DMS 273 (cell line): Measurements from ENCODE around the gene MMEL1.
"Not testable (repeated sequence)": the region's sequence is repeated elsewhere in the genome, so short reads cannot be mapped to it uniquely, and the experiment has no call there.

Experiments
- DNase-seq: peaks from one replicate; lab custom pipeline; 2025; ENCODE audit not compliant: unreplicated experiment; lab: John Stamatoyannopoulos, UW

The MMEL1 gene

DNA sequence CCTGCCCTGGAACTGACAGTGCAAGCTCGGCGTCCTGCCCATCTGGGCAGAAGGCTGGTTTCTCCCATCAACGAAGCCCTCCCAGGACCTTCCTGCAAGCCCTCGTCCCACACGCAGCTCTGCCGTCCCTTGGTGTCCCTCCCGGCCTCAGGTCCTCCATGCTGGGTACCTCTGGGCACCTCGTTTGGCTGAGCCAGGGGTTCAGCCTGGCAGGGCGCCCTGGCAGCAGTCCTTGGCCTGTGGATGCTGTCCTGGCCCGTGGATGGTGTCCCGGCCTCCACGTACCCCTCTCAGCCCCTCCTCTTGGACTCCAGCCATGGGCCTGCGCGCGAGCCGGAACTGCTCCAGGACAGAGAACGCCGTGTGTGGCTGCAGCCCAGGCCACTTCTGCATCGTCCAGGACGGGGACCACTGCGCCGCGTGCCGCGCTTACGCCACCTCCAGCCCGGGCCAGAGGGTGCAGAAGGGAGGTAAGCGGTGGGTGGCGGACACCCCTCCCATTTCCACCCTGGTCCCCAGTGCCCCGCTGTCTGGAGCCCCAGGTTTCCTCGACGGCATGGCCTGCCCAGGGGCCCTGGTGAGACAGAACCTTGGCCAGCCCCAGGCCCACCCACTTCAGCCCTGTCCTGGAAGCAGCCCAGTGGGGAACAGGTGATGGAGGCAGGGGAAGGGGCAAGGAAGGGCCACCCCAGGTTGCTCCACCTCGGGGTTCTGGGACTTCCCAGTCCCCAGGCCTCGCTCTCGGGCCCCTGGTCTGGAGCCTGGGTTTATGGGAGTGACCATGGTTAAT lies 73.1 kb downstream of the MMEL1 start:
- no peak for DNase-seq

DNA sequence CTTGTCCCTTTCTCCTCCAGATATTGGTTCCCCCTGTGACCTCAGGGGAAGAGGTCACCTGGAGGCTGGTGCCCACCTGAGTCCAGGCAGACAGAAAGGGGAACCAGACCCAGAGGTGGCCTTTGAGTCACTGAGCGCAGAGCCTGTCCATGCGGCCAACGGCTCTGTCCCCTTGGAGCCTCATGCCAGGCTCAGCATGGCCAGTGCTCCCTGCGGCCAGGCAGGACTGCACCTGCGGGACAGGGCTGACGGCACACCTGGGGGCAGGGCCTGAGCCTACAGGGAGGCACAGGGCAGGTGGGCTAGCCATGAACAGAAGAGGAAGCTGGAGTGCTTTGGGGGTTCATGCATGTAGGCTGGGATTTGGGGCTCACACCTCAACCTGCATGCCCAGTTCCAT lies 74.0 kb downstream of the MMEL1 start:
- DNase-seq = no peak

DNA sequence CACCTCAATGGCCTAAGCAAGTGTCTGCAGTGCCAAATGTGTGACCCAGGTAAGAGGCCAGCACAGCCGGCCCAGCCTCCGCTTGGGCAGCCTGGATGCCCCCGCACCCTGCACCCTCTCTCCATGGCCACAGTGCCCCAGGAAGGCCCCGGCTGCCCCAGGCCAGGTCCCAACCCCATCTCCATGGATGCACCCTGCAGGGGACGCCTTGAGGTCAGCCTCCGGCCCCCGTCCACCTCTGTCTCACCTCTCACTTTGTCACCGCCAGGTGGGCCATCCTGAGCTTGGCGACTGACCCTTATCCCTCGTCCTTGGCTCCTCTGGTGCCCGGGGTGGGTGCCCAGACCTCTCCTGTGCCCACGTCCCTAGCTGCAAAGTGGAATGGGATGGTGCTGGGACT lies 74.4 kb downstream of the MMEL1 start:
- no peak for DNase-seq

DNA sequence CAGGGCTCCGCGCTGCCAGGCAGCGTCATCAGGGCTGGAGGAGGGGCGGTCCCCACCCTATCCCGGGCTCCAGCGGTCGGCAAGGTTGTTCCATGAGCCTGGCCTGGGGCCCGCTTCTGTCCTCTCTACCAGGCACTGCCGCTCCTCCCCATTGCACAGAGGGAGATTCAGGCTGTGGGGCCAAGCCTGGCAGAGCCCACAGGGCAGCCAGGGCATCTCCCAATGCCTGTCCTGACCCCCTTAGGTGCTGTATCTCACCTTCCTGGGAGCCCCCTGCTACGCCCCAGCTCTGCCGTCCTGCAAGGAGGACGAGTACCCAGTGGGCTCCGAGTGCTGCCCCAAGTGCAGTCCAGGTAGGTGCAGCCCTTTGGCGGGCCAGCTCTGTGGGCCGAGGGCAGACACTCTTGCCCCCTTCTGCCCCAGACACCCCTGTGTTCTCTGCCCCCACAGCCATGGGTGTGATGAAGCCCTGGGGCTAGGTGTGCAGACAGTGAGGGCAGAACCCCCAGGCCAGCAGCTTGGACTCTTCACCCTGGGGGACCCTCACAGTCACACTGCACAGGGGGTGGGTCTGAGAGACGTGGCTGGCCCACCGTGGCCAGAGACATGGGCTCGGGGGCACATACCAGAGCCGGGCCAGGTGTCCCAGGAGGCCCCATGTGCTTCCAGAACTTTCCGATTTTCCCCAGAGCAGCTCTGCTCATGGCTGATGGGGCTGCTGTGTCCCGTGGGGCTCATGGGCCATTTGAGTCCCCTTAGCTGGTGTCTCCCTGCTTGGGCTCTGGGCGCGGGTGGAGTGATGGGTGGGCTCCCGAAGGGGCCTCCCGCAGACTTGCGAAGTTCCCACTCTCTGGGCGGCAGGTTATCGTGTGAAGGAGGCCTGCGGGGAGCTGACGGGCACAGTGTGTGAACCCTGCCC lies 75.1 kb downstream of the MMEL1 start:
- DNase-seq = no peak

DNA sequence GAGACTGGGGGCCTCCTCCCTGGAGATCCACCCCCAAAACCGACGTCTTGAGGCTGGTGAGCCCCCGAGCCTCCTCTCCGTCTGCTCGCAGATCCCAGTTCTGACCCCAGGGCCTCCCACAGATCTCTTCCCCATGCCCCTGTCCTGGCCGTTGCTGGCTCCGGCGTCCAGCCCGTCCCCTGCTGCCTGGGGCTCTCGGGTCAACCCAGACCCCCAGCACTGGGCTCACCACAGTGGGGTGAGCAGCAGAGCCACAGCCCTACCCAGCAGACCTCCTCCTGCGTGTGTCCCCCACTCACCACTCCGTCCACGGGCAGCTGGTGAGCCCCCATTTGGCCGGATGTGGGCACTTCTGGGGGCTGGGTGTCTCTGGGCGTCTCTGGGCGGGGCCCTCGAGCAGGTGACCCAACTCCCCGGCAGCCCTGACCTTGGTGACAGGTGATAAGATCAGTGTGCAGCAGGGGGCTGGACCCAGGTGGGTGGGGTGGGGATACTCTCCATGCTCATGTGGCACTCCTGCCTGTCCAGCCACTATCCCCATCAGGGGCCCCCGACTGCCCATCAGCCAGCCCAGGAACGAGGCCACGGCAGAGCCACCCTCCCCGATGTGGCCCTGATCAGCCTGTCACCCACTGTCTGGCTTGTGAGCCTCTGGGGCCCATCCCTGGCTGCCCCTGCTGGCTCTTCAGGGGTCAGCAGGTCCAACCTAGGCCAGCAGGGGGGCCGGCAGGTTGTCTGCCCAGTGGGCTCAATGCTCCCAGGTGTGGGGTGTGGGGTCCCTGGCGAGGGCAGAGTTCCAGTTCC lies 75.9 kb downstream of the MMEL1 start:
- DNase-seq = no peak

DNA sequence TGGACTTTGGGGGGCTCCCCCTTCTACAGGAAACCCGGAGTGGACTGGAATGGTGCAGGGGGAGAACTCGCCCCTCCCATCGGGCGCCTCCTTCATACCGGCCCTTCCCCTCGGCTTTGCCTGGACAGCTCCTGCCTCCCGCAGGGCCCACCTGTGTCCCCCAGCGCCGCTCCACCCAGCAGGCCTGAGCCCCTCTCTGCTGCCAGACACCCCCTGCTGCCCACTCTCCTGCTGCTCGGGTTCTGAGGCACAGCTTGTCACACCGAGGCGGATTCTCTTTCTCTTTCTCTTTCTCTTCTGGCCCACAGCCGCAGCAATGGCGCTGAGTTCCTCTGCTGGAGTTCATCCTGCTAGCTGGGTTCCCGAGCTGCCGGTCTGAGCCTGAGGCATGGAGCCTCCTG lies 76.5 kb downstream of the MMEL1 start, which contains the start of gene TNFRSF14:
Gene TNFRSF14, plus strand, starts transcription at position 95 of the 401 bp plus-strand sequence. Its CDS starts 294 bp downstream, at position 389.
- peak; percentile 59 for DNase-seq

DNA sequence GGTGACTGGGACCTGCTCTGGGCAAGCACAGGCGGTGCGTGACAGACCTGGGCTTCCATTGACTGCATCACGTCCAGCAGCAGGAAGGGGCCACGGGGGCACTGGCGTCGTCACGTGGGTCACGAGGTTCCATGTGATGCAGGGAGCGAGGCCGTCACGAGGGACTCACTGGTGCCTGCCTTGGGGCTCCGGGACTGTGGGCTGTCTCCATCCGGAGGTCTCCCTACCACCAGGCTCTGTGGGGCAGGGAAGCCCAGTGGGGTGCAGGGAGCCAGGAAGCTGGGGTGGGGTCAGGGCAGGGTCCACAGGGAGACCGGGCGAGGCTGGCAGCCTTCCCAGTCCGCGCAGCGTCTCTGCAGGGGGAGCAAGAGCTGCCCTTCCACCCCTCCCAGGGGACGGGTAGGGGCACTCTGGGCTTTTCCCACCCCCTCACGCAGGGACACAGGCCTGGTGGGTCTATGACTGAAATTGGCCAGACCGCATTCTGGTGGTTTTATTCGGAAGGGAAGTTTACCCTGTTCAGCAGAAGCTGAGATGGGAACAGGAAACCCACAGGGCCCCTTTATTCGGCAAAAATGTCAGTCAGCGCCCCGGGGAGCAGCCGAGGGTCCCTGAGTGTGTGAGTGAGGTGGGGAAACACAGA lies 77.1 kb downstream of the MMEL1 start:
- peak; percentile 51 for DNase-seq

DNA sequence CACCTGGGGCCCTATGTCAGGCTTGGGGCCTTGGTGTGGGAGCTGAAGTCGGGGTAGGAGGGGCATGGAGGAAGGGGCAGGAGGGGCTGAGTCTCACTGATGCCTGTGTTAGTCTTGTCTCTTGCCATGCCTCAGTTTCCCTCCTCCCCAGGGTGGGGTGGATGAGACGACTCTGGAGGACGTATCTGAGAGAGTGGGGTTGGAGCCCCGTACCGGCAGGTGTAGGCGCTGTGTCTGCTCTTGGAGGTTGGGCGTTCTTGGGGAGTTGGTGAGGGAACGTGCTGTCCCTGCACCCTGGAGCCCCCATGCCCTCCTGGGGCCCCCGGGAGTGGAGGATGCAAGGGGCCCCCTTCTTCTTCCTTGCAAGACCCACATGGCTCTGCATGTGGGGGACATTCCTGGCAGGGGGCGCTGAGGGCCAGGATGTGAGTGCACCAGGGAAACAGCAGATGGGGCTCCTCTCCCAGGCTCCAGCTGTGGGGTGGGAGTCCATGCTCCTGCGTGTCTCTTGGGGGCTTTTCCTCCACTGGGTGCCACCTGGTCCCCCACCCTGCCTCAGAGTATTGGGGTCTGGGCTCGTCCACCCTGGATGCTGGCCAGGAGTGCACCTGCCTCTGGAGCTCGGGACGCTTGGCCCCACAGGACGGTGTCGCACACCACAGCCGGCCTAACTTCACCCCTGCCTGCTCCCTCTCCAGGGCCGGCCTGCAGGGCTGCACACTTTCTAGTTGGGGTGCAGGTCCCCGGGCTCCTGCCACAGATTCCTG lies 78.0 kb downstream of the MMEL1 start:
- peak; percentile 65 for DNase-seq

DNA sequence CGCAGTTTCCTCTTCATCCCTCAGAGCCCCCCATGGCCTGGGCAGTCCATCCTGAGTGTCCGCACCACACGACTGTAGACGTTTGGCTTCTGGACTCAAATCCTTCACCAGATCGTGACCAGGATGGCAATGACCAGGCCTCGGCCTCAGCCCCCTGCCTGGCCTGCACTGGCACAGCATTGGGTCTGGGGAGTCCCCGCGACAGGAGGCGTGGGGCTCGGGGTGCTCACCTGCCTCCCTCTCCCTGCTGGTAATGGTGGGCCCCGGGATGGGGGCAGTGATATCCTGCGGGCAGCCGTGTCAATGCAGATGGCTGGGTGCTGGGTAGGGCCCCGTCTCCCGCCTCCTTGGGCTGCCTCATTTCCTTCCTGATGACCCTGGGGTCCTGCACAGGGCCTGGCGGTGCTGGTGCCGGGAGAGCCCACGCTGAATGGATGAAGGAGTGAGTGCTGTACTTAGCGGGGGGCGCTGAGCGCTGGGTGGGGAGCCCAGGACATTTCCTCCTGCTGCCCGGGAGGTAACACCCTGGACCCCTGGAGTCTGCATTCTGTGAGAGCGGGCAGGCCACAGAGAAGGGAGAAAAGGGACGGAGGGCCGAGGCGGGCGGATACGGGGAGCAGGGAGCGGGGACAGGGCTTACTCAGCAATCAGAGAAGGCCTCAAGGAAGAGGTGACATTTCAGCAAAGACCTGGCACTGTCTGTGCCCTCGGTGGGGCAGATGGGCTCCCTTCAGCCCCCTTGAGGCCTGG lies 78.8 kb downstream of the MMEL1 start:
- no peak for DNase-seq

DNA sequence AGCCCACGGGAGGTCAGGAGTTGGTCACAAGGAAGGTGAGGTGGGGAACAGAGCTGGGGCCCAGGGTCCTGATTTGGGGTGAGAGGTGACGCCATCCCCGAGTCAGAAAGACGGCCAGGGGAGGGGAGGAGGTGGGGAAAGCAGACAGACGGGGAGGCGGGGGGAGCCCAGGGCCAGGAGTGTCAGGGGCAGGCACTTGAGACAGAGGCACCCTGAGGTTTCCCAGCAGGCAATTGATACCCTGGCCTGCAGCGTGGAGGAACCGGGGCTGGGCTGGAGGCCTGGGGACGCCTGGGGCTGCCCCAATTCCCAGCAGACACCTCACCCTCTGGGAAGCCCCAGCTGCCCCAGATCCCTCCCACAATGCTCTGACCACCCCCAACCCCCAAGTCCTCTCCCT lies 79.7 kb downstream of the MMEL1 start:
- DNase-seq = not testable (repeated sequence)

DNA sequence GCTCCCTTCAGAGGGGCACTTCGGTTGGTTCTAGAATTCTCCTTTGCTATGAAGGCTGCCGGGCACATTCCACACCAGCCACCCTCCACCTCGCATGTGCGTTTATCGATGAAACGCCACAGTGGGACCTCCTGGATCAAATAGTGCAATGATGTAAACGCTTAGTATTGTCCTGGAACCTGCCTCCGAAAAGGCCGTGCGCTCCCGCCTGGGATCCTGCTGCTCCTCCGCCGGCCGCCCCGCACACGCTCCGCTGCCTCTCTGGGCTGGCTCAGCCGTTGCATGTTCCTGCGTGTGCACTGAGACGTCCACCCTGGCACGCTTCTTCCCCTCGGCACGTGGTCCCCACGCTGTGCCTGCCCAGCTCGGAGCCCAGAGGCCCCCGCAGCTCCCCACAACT lies 80.6 kb downstream of the MMEL1 start:
- no peak for DNase-seq

DNA sequence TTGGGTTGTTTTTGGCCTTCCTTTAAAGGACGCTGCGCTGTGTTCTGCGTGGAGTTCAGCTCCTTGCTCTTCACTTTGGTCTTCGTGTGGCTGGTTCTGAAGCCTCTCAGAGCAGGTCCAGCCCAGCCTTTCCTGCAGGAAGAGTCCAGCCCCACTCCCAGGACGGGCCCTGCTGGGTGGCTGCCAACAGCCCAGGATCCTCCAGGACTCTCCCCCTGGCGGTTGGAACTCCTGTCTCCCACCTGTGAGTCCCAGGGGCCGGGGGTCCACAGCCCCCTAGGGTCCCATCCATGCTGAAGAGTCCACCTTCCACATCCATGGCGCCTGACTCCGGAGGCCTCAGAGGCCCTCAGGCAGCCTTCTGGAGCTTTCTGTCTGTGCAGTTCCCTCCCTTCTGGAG lies 81.3 kb downstream of the MMEL1 start:
- DNase-seq = not testable (repeated sequence)

DNA sequence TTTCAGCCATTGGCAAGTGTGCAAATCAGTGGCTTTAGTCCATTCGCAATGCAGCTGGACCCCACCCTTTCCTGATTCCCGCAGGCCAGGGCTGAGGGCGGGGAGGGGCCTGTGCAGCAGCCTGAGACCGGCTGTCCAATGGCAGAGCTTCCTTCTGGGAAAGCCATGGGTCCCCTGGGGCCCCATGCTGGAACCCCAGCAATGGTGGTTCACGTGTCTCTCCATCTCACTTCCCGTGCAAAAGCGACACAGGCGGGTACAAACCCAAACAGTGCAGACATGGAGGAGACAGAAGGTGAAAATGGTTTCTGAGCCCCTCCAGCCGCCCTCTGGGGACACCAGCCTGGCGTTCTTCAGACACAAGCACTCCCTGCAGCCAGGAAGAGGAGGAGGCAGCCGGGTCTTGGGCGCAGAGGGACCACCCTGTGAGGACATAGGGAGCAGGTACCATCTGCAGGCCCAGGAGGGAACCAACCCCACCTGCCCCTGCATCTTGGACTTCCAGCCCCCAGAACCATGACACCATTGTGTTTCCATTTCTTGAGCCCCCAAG lies 82.4 kb downstream of the MMEL1 start:
- DNase-seq = not testable (repeated sequence)

DNA sequence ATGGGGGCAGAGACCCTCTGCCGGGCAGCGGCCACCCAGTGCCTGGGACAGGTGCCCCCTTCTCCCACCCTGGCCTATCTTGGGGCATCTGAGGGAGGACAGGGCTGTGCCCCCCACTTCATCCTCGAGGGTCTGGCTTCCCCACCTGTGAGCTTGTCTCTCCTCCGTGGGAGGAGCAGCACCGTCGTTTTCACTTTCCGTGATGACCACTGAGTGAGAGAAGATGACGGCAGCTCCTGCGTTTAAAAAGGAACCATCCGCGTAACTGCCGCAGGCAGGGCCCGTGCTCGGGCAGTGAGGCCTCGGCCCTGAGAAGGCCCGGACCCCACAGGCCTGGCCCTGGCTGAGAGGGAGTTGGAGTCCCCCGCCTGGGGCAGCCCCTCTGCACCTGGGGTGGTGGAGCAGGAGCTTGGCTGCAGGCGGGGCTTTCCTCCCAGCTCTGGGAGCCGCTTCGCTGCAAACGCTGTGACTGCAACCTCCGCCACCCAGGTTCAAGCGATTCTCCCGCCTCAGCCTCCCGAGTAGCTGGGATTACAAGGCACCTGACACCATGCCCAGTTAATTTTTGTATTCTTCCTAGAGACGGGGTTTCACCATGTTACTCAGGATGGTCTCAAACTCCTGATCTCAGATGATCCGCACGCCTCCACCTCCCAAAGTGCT lies 83.3 kb downstream of the MMEL1 start:
- DNase-seq = not testable (repeated sequence)

DNA sequence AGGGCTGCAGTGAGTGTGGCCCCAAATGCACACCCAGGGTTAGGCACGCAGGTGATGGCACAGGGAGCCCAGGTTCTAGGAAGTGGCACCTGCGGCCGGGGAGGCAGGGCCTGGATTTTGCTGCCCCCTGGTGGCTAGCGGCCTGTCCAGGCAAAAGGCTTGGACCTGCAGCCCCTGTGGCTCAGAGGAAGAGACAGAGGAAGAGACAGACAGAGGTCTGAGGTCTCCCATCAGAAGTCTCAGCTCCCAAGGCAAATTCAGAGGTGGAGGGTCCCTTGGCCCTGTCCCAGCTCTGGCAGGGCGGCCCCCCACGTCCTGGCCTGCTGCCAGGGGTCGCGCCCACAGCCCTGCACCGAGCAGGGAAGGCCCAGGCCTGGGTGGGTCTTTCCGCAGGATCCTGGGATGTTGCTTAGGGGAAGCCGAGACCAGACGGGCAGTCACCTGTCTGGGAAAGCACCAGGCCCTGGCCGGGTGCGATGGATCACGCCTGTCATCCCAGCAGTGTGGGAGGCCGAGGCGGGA lies 84.7 kb downstream of the MMEL1 start:
- DNase-seq = peak; percentile 85

DNA sequence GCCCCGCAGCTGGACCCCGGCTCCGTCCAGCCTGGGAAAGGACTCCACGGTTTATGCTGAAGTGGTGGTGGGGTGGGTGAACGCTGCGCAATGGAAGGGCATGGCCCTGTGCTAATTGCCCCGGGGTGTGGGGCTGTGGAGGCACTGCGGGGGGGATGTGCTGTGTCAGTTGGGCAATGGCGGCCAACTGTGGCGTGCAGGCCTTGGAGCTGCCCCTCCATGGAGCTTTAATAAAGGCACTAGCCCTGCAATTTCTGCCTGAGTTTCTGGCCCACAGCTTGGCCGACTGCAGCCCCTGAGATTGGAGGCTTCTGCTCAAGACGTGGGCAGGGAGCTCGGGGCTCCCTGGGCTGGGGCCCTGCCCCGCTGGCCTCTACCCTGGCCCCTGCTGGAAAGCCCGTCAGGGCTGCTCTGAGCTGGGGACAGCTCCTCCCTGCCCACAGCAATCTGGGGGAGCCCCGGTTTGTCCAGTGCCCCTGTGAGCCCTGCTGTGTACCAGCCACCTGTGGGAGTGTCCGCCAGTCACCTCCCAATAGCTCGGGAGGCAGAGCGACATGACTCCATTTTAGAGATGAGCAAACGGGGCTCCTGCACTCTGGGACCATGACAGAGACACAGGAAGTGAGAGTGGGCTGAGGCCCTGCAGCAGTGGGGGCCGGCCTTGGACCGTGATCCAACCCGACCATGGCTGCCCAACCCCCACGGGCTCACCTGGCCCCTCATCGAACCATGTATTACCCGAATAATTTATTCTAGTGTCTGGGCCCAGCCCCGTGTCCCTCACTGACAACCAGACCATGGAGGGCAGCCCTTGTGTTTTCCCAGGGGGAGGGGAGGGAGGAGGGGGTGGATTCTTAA lies 85.4 kb downstream of the MMEL1 start:
- no peak for DNase-seq

DNA sequence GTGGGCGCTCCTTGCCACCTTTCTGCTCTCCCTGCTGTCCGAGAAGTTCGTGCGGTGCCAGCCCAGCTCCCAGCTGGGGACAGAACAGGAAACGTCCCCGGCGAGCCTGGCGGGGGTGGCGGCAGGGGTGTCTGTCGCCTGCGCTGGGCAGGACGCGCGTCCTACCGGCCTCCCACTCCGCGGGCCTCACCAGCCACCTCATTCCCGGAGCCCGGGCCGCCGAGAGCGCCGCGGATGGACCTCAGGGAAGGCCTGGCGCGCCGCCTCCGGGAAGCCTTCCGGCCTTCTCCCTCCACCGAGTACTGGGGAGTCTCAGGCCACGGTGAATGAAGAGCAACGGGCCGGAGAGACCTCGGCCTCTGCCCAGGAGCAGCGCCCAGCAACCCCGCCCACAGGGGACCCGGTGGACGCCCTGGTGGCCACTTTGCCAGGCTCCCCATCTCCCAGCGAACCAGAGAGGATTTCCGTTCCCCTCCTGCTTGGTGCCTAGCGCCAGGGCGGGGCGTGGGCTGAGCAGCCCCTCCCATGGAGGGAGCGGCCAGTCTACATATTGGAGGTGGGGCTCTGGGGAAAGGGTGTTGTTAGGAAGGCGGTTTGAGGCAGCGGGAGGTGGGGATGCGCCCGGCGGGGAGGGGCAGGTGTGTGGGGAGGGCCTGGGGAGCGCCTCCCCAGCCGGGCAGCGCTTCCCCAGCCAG lies 86.2 kb downstream of the MMEL1 start:
- DNase-seq = peak; percentile 79
